SK-N-SH (cell line): Measurements from ENCODE around the gene GPR119. TPM values are rescaled to one million over a fixed set of nuclear protein-coding genes. Genes with fewer than 3 reads are reported as not detected.
A peak's percentile ranks its signal among the peaks of the same experiment; 100 is the strongest.

Experiments
- CTCF ChIA-PET: fragments of 300-600, 350-600 bp; formaldehyde crosslinking; extraction: SDS; loops from one replicate; lab custom pipeline; 2021; lab: Yijun Ruan, JAX
- POLR2A ChIA-PET: fragments of 350-600 bp; sonication (Branson Sonifier 250); formaldehyde crosslinking; extraction: SDS; loops from one replicate; lab custom pipeline; 2020; ENCODE audit warnings: antibody characterized with exemption, inconsistent platforms; lab: Yijun Ruan, JAX
- DNase-seq: peaks from one replicate; pipeline ENCODE4 v3.0.0; 2012
- H2AFZ ChIP-seq: fragments of 200-600 bp; sonication (generic); 2 replicates; pipeline ENCODE4 v1.8.1; 2016; ENCODE audit warnings: antibody characterized with exemption, mild to moderate bottlenecking, low read depth
- H3F3A ChIP-seq: fragments of 200-600 bp; sonication (generic); replicated peaks from 2 replicates; pipeline ENCODE3; 2016; ENCODE audit warnings: antibody characterized with exemption, mild to moderate bottlenecking; ENCODE audit not compliant: insufficient read depth
- H3K27ac ChIP-seq, 2 experiments: fragments of 200-500 bp in 1 of 2; fragments of 200-600 bp in 1 of 2; sonication (Bioruptor generic) in 1 of 2; sonication (generic), shearing (Covaris generic) in 1 of 2; 2 replicates each; pipeline versions ENCODE4 v1.5.1 to v1.6.1; 2014 to 2016; ENCODE audit warnings: low read depth in 2 of 2, inconsistent platforms in 1 of 2, low read length in 1 of 2, mild to moderate bottlenecking in 1 of 2, mixed read lengths in 1 of 2
- H3K27me3 ChIP-seq: fragments of 200-600 bp; sonication (generic), shearing (Covaris generic); 2 replicates; pipeline ENCODE4 v1.6.1; 2016; ENCODE audit warnings: mixed run types; ENCODE audit not compliant: insufficient read depth
- H3K36me3 ChIP-seq, 2 experiments: fragments of 200-500 bp in 1 of 2; fragments of 200-600 bp in 1 of 2; sonication (Bioruptor generic) in 1 of 2; sonication (generic) in 1 of 2; replicated peaks in 1 of 2; 2 replicates each; pipeline versions ENCODE3 to v1.5.1; 2014 to 2016; ENCODE audit warnings: low read length in 1 of 2, mild to moderate bottlenecking in 1 of 2; ENCODE audit not compliant: insufficient read depth in 2 of 2, control insufficient read depth in 1 of 2
- H3K4me1 ChIP-seq, 2 experiments: fragments of 200-500 bp in 1 of 2; fragments of 200-600 bp in 1 of 2; sonication (Bioruptor generic) in 1 of 2; sonication (generic), shearing (Covaris generic) in 1 of 2; 2 replicates each; pipeline versions ENCODE4 v1.5.1 to v1.6.1; 2014 to 2016; ENCODE audit warnings: low read depth in 1 of 2, low read length in 1 of 2, mixed run types in 1 of 2; ENCODE audit not compliant: insufficient read depth in 2 of 2, control insufficient read depth in 1 of 2
- H3K4me2 ChIP-seq: fragments of 200-600 bp; sonication (generic), shearing (Covaris generic); 2 replicates; pipeline ENCODE4 v1.6.1; 2017; ENCODE audit warnings: mixed run types
- H3K4me3 ChIP-seq, 2 experiments: fragments of 200-500 bp in 1 of 2; fragments of 200-600 bp in 1 of 2; sonication (Bioruptor generic) in 1 of 2; sonication (generic), shearing (Covaris generic) in 1 of 2; 2 replicates each; pipeline versions ENCODE4 v1.5.1 to v1.8.1; 2014 to 2016; ENCODE audit warnings: low read depth in 2 of 2, inconsistent platforms in 1 of 2, low read length in 1 of 2, mild to moderate bottlenecking in 1 of 2, mixed read lengths in 1 of 2, moderate library complexity in 1 of 2
- H3K79me2 ChIP-seq: fragments of 200-600 bp; sonication (generic); 2 replicates; pipeline ENCODE4 v1.8.1; 2017; ENCODE audit warnings: mild to moderate bottlenecking; ENCODE audit not compliant: insufficient read depth
- H3K9ac ChIP-seq: fragments of 200-600 bp; sonication (generic); 2 replicates; pipeline ENCODE4 v1.6.1; 2017; ENCODE audit warnings: mixed run types
- H3K9me2 ChIP-seq: fragments of 200-600 bp; sonication (generic); 2 replicates; pipeline ENCODE4 v1.6.1; 2017; ENCODE audit warnings: mixed run types
- H3K9me3 ChIP-seq: fragments of 200-600 bp; sonication (generic); 2 replicates; pipeline ENCODE4 v1.6.1; 2017; ENCODE audit warnings: mixed run types, mild to moderate bottlenecking, moderate library complexity
- H4K20me1 ChIP-seq: fragments of 200-600 bp; sonication (generic); 2 replicates; pipeline ENCODE4 v1.6.1; 2017; ENCODE audit warnings: mild to moderate bottlenecking, mixed run types; ENCODE audit not compliant: insufficient read depth
- CTCF ChIP-seq: fragments of 200-600 bp; sonication (generic); IDR thresholded peaks from 2 replicates; pipeline ENCODE4 v1.6.1; 2017; ENCODE audit warnings: antibody characterized with exemption, mild to moderate bottlenecking, moderate library complexity
- EP300 ChIP-seq, 2 experiments: IDR thresholded peaks; 2 replicates each; pipeline versions ENCODE4 v1.4.0 to v1.6.1; 2012; ENCODE audit warnings: borderline replicate concordance in 1 of 2, low read depth in 1 of 2, low read length in 1 of 2
- EZH2phosphoT487 ChIP-seq: fragments of 200-600 bp; sonication (generic); IDR thresholded peaks from 2 replicates; pipeline ENCODE4 v1.6.1; 2017; ENCODE audit warnings: low read depth, mixed run types, mild to moderate bottlenecking, antibody characterized with exemption, moderate library complexity, borderline replicate concordance
- FOXM1 ChIP-seq: IDR thresholded peaks from 2 replicates; pipeline ENCODE4 v1.4.0; 2012; ENCODE audit warnings: low read depth, mild to moderate bottlenecking
- GATA2 ChIP-seq: sonication (generic); formaldehyde crosslinking; IDR thresholded peaks from 2 replicates; pipeline ENCODE4 v1.5.0; 2020; ENCODE audit warnings: mild to moderate bottlenecking, missing genetic modification reagents
- IRF3 ChIP-seq: fragments of 150-350 bp; IDR thresholded peaks from 2 replicates; pipeline ENCODE4 v1.6.1; 2016; ENCODE audit warnings: mild to moderate bottlenecking, low read depth, low read length
- JUND ChIP-seq: IDR thresholded peaks from 2 replicates; pipeline ENCODE4 v1.4.0; 2012
- MXI1 ChIP-seq: IDR thresholded peaks from 2 replicates; pipeline ENCODE4 v1.6.1; 2012; ENCODE audit warnings: mild to moderate bottlenecking, low read depth, low read length, improper control_type of control experiment
- NRF1 ChIP-seq: IDR thresholded peaks from 2 replicates; pipeline ENCODE4 v1.6.1; 2012; ENCODE audit warnings: low read depth, mild to moderate bottlenecking, low read length
- PBX3 ChIP-seq: IDR thresholded peaks from 2 replicates; pipeline ENCODE4; 2012
- RAD21 ChIP-seq: IDR thresholded peaks from 2 replicates; pipeline ENCODE4 v1.6.1; 2012; ENCODE audit warnings: mild to moderate bottlenecking, low read length
- REST ChIP-seq: IDR thresholded peaks from 2 replicates; pipeline ENCODE4 v1.6.1; 2012; ENCODE audit warnings: mild to moderate bottlenecking, low read depth, low read length, moderate library complexity
- RFX5 ChIP-seq: IDR thresholded peaks from 2 replicates; pipeline ENCODE4 v1.6.1; 2012; ENCODE audit warnings: mild to moderate bottlenecking, improper control_type of control experiment, low read length
- SIN3A ChIP-seq: IDR thresholded peaks from 2 replicates; pipeline ENCODE4 v1.6.1; 2012; ENCODE audit warnings: low read depth, mild to moderate bottlenecking, low read length, moderate library complexity, borderline replicate concordance
- TAF1 ChIP-seq: IDR thresholded peaks from 2 replicates; pipeline ENCODE4 v1.6.1; 2012; ENCODE audit warnings: low read depth, mild to moderate bottlenecking, low read length, moderate library complexity, borderline replicate concordance
- TCF12 ChIP-seq: IDR thresholded peaks from 2 replicates; pipeline ENCODE4 v1.4.0; 2012
- TEAD4 ChIP-seq: IDR thresholded peaks from 2 replicates; pipeline ENCODE4 v1.4.0; 2012; ENCODE audit warnings: mild to moderate bottlenecking, borderline replicate concordance; ENCODE audit not compliant: insufficient read depth
- USF2 ChIP-seq: fragments of 150-350 bp; IDR thresholded peaks from 2 replicates; pipeline ENCODE4 v1.6.1; 2017; ENCODE audit warnings: antibody characterized with exemption, low read length, low read depth, borderline replicate concordance
- YY1 ChIP-seq: IDR thresholded peaks from 2 replicates; pipeline ENCODE4 v1.4.0; 2012; ENCODE audit warnings: low read depth, mild to moderate bottlenecking
- ZBTB33 ChIP-seq: IDR thresholded peaks from 2 replicates; pipeline ENCODE4 v1.4.0; 2012; ENCODE audit warnings: low read depth, borderline replicate concordance
- WGBS: methylation state at CpG from one replicate; pipeline ENCODE4 v1.1.6; 2017; ENCODE audit warnings: low lambda C conversion rate; 5-methylcytosine and 5-hydroxymethylcytosine counted together
- polyA plus RNA-seq, 3 experiments: library from polyadenylated mRNA; depleted of rRNA; stranded (reverse); fragments of >200 nt; gene quantifications; 2 replicates each; pipeline ENCODE4 v1.2.3, GENCODE V29; 2012

The GPR119 gene
- polyA plus RNA-seq, 1 of the 3 experiments (the other 2 are of a cell fraction), result not detected

GRCh38 chrX:130393451-130394074, 8.1 kb upstream of the GPR119 start (continued):
- no peak for TF ChIP-seq NRF1
- TF ChIP-seq TCF12, result no peak
- no peak for TF ChIP-seq JUND
- peak; percentile 83 for TF ChIP-seq CTCF
- no peak for TF ChIP-seq RFX5
- no peak for TF ChIP-seq EP300 (IDR thresholded peaks at IDR 0.05; ENCODE audit: borderline replicate concordance in 1 of 2, low read depth in 1 of 2, low read length in 1 of 2)
- TF ChIP-seq YY1, result no peak
- TF ChIP-seq USF2, result no peak
- peak; percentile 81 for TF ChIP-seq RAD21

GRCh38 chrX:130386408-130386808, 934 bp upstream of the GPR119 start:
- 11% methylated on average over 5 of the region's 5 CpGs for WGBS
- TF ChIP-seq PBX3 (no peak), REST (no peak), SIN3A (no peak), TAF1 (no peak), TEAD4 (no peak), FOXM1 (no peak), EZH2phosphoT487 (no peak), EP300 (IDR thresholded peaks at IDR 0.05; ENCODE audit: borderline replicate concordance in 1 of 2, low read depth in 1 of 2, low read length in 1 of 2) (no peak), RFX5 (no peak), MXI1 (no peak), ZBTB33 (no peak), IRF3 (no peak), JUND (no peak), NRF1 (no peak), GATA2 (no peak)

More at GRCh38 chrX:130386408-130386808, 934 bp upstream of the GPR119 start:
- CTCF ChIA-PET, result interaction anchor here (0.9 to 2.5 kb wide), 3 partner anchors 8 to 530 kb away, joined by 3 to 10 read pairs (median 3); no protein-coding TSS in a partner anchor
- H3K4me1 ChIP-seq, result no peaks in the 10 kb centered on the region
- no peak for DNase-seq
- H4K20me1 ChIP-seq, result no peaks in the 10 kb centered on the region
- no peak overlapping the region for H3K27ac ChIP-seq
- H3F3A ChIP-seq, result no peaks in the 10 kb centered on the region
- H3K9me2 ChIP-seq, result no peaks in the 10 kb centered on the region
- no peak overlapping the region for H3K4me3 ChIP-seq
- no peak overlapping the region for H2AFZ ChIP-seq
- no peak overlapping the region for H3K4me2 ChIP-seq
- H3K36me3 ChIP-seq, result no peaks in the 10 kb centered on the region
- H3K79me2 ChIP-seq, result no peaks in the 10 kb centered on the region
- no peak overlapping the region for H3K9ac ChIP-seq
- peaks cover 6% of the 10 kb centered on the region; the same call in 1 of the 2 replicates for H3K27me3 ChIP-seq
- no peaks in the 10 kb centered on the region for H3K9me3 ChIP-seq
- POLR2A ChIA-PET, result no interaction called here
